Keratinocyte (primary cell): ENCODE results near the gene MAS1L. TPM values are rescaled to one million over a fixed set of nuclear protein-coding genes. Genes with fewer than 3 reads are reported as not detected.

ENCODE experiments used
- DNase-seq: peaks from one replicate; pipeline ENCODE4 v3.0.0-alpha.2; 2011; ENCODE audit warnings: low read depth, missing footprints, low spot score
- FAIRE-seq: peaks from 2 replicates; lab custom pipeline; 2011; peaks lifted over from hg19 to GRCh38; lab: Jason Lieb, UNC
- H2AFZ ChIP-seq: 2 replicates; pipeline ENCODE4 v1.6.0; 2012; ENCODE audit warnings: low read length, control low read depth, inconsistent platforms; ENCODE audit not compliant: control insufficient read depth
- H3K27ac ChIP-seq: 2 replicates; pipeline ENCODE4 v1.5.1; 2011; ENCODE audit warnings: low read length; ENCODE audit not compliant: control insufficient read depth, insufficient read depth
- H3K27me3 ChIP-seq: 3 replicates; pipeline ENCODE4 v1.6.0; 2011; ENCODE audit warnings: low read length; ENCODE audit not compliant: control insufficient read depth, insufficient read depth; ENCODE audit errors: extremely low read depth
- H3K36me3 ChIP-seq, 2 experiments: 2 replicates in 1 of 2; 3 replicates in 1 of 2; pipeline ENCODE4 v1.5.1; 2011; ENCODE audit warnings: low read length in 2 of 2, mild to moderate bottlenecking in 1 of 2; ENCODE audit not compliant: control insufficient read depth in 2 of 2, insufficient read depth in 2 of 2; ENCODE audit errors: extremely low read depth in 1 of 2
- H3K4me1 ChIP-seq: 3 replicates; pipeline ENCODE4 v1.5.1; 2011; ENCODE audit warnings: low read length; ENCODE audit not compliant: control insufficient read depth, insufficient read depth; ENCODE audit errors: extremely low read depth
- H3K4me2 ChIP-seq: 3 replicates; pipeline ENCODE4 v1.6.0; 2011; ENCODE audit warnings: low read depth, low read length; ENCODE audit not compliant: control insufficient read depth, insufficient read depth; ENCODE audit errors: extremely low read depth
- H3K4me3 ChIP-seq, 3 experiments: fragments of 200-600 bp in 1 of 3; sonication (generic) in 1 of 3; 2 replicates in 2 of 3; 3 replicates in 1 of 3; pipeline ENCODE4 v1.5.1; 2011 to 2016; ENCODE audit warnings: low read length in 3 of 3, mild to moderate bottlenecking in 3 of 3, control low read depth in 2 of 3, inconsistent platforms in 1 of 3, low read depth in 1 of 3, mixed read lengths in 1 of 3, mixed run types in 1 of 3, moderate library complexity in 1 of 3; ENCODE audit not compliant: control insufficient read depth in 2 of 3, insufficient read depth in 2 of 3; ENCODE audit errors: extremely low read depth in 1 of 3
- H3K79me2 ChIP-seq: 2 replicates; pipeline ENCODE4 v1.6.0; 2012; ENCODE audit warnings: low read length; ENCODE audit not compliant: control insufficient read depth, insufficient read depth
- H3K9ac ChIP-seq: 3 replicates; pipeline ENCODE4 v1.6.0; 2011; ENCODE audit warnings: low read length; ENCODE audit not compliant: control insufficient read depth, insufficient read depth; ENCODE audit errors: extremely low read depth
- H3K9me1 ChIP-seq: 3 replicates; pipeline ENCODE4 v1.6.0; 2011; ENCODE audit warnings: low read length; ENCODE audit not compliant: control insufficient read depth, insufficient read depth; ENCODE audit errors: extremely low read depth
- H3K9me3 ChIP-seq: 2 replicates; pipeline ENCODE4 v1.5.1; 2012; ENCODE audit warnings: low read depth, low read length; ENCODE audit not compliant: control insufficient read depth
- H4K20me1 ChIP-seq: 3 replicates; pipeline ENCODE4 v1.6.0; 2011; ENCODE audit warnings: low read length; ENCODE audit not compliant: control insufficient read depth, insufficient read depth; ENCODE audit errors: extremely low read depth
- CTCF ChIP-seq, 3 experiments: IDR thresholded peaks in 1 of 3; conservative IDR thresholded peaks in 1 of 3; optimal IDR thresholded peaks in 1 of 3; 2 replicates in 2 of 3; 3 replicates in 1 of 3; pipeline versions ENCODE3 to v1.5.1; 2011; ENCODE audit warnings: low read length in 3 of 3, mild to moderate bottlenecking in 3 of 3, moderate library complexity in 2 of 3, control low read depth in 1 of 3, inconsistent platforms in 1 of 3; ENCODE audit not compliant: insufficient read depth in 2 of 3; ENCODE audit errors: extremely low read depth in 1 of 3
- EZH2 ChIP-seq: IDR thresholded peaks from one replicate; pipeline ENCODE4 v1.6.1; 2012; ENCODE audit warnings: inconsistent platforms, mild to moderate bottlenecking, low read length, moderate library complexity
- dilution Hi-C: fragments of 300-500 bp; cut with MboI; formaldehyde crosslinking; loops from one replicate; pipeline ENCODE4 v1.7.0; 2020; ENCODE audit warnings: low sequenced_read_pairs; ENCODE audit not compliant: extremely low pct_ligation_motif_present
- polyA plus RNA-seq, 5 experiments: library from polyadenylated mRNA; depleted of rRNA in 3 of 5; stranded (reverse) in 3 of 5; stranded (forward) in 1 of 5; unstranded in 1 of 5; fragments of >200 nt; gene quantifications; 1 replicate in 1 of 5; 2 replicates in 3 of 5; 3 replicates in 1 of 5; pipeline versions ENCODE4 v1.2.1 to v1.2.3, GENCODE V29; 2011 to 2012; ENCODE audit warnings: missing spikeins in 2 of 5, low read depth in 1 of 5, low replicate concordance in 1 of 5

The MAS1L gene
- polyA plus RNA-seq, 1 donor (not counting 4 experiments of a cell fraction or from before 2014, with no cell fraction given): not detected

- Histone ChIP-seq H3K9me1 (no peaks in the 10 kb centered on the region), H3K27me3 (no peaks in the 10 kb centered on the region), H4K20me1 (no peaks in the 10 kb centered on the region), H3K4me1 (no peaks in the 10 kb centered on the region), H3K4me2 (no peak overlapping the region), H3K9ac (no peak overlapping the region), H3K27ac (no peak overlapping the region), H2AFZ (no peak overlapping the region), H3K36me3 (no peaks in the 10 kb centered on the region), H3K9me3 (no peaks in the 10 kb centered on the region), H3K79me2 (no peaks in the 10 kb centered on the region), H3K4me3 (no peak overlapping the region)
- dilution Hi-C loops: no loop called here
- TF ChIP-seq EZH2: no peak
- no peak for TF ChIP-seq CTCF (optimal IDR thresholded peaks at IDR 0.05 in 1 of 3, IDR thresholded peaks at IDR 0.05 in 1 of 3, conservative IDR thresholded peaks at IDR 0.05 in 1 of 3; ENCODE audit: extremely low read depth in 1 of 3, insufficient read depth in 2 of 3, low read length in 3 of 3)
- FAIRE-seq (no peak), DNase-seq (no peak)
Observed at GRCh38 chr6:29479560-29479959, 8.2 kb downstream of the MAS1L start.

- H3K4me1 ChIP-seq: no peaks in the 10 kb centered on the region
- H3K9ac ChIP-seq: no peak overlapping the region
- H3K79me2 ChIP-seq: no peaks in the 10 kb centered on the region
- no peak overlapping the region for H2AFZ ChIP-seq
- no peak overlapping the region for H3K4me2 ChIP-seq
- H3K27ac ChIP-seq: no peak overlapping the region
- no peaks in the 10 kb centered on the region for H3K36me3 ChIP-seq
- no peaks in the 10 kb centered on the region for H3K9me1 ChIP-seq
- no peak for DNase-seq
- dilution Hi-C loops: no loop called here
- TF ChIP-seq EZH2: no peak
- TF ChIP-seq CTCF (optimal IDR thresholded peaks at IDR 0.05 in 1 of 3, IDR thresholded peaks at IDR 0.05 in 1 of 3, conservative IDR thresholded peaks at IDR 0.05 in 1 of 3; ENCODE audit: extremely low read depth in 1 of 3, insufficient read depth in 2 of 3, low read length in 3 of 3): no peak
- no peak overlapping the region for H3K4me3 ChIP-seq
- FAIRE-seq: no peak
- H3K9me3 ChIP-seq: no peaks in the 10 kb centered on the region
- no peaks in the 10 kb centered on the region for H3K27me3 ChIP-seq
- H4K20me1 ChIP-seq: no peaks in the 10 kb centered on the region
Observed at GRCh38 chr6:29478740-29479139, 9.0 kb downstream of the MAS1L start.
